Hepatocyte (in vitro differentiated cells): ENCODE measurements around the gene ZNHIT1. TPM values are rescaled to one million over a fixed set of nuclear protein-coding genes. Genes with fewer than 3 reads are reported as not detected.

ENCODE experiments used
- DNase-seq: peaks from one replicate; pipeline ENCODE4 v3.0.0-alpha.2; 2016; ENCODE audit warnings: low spot score
- H2AFZ ChIP-seq: fragments of 200-600 bp; sonication (generic); 2 replicates; pipeline ENCODE4 v1.6.0; 2016; ENCODE audit warnings: antibody characterized with exemption, mild to moderate bottlenecking
- H3K27ac ChIP-seq: fragments of 200-600 bp; sonication (generic); 2 replicates; pipeline ENCODE4 v1.5.1; 2016; ENCODE audit warnings: mild to moderate bottlenecking
- H3K27me3 ChIP-seq: fragments of 200-600 bp; sonication (generic); 2 replicates; pipeline ENCODE4 v1.6.1; 2016
- H3K36me3 ChIP-seq: fragments of 200-600 bp; sonication (generic); replicated peaks from 2 replicates; pipeline ENCODE4 v1.5.1; 2016; ENCODE audit warnings: low read depth; ENCODE audit not compliant: insufficient read depth
- H3K4me1 ChIP-seq: fragments of 200-600 bp; sonication (generic); 2 replicates; pipeline ENCODE4 v1.5.1; 2016; ENCODE audit warnings: mild to moderate bottlenecking, moderate library complexity; ENCODE audit not compliant: insufficient read depth
- H3K4me2 ChIP-seq: fragments of 200-600 bp; sonication (generic); 2 replicates; pipeline ENCODE4 v1.6.0; 2016
- H3K4me3 ChIP-seq: fragments of 200-600 bp; sonication (generic); 2 replicates; pipeline ENCODE4 v1.5.1; 2016; ENCODE audit warnings: mild to moderate bottlenecking
- H3K79me2 ChIP-seq: fragments of 200-600 bp; sonication (generic); 2 replicates; pipeline ENCODE4 v1.6.0; 2017; ENCODE audit warnings: mild to moderate bottlenecking
- H3K9me2 ChIP-seq: fragments of 200-600 bp; sonication (generic); replicated peaks from 2 replicates; pipeline ENCODE4 v1.6.0; 2017; ENCODE audit warnings: mild to moderate bottlenecking; ENCODE audit not compliant: insufficient read depth
- H3K9me3 ChIP-seq: fragments of 200-600 bp; sonication (generic); 2 replicates; pipeline ENCODE4 v1.5.1; 2016; ENCODE audit warnings: low read depth, mild to moderate bottlenecking
- H4K20me1 ChIP-seq: fragments of 200-600 bp; sonication (generic); 2 replicates; pipeline ENCODE4 v1.6.0; 2016; ENCODE audit warnings: mild to moderate bottlenecking; ENCODE audit not compliant: insufficient read depth, poor library complexity, severe bottlenecking
- EZH2 ChIP-seq: fragments of 200-600 bp; sonication (generic); IDR thresholded peaks from 2 replicates; pipeline ENCODE4 v1.6.1; 2016; ENCODE audit warnings: antibody characterized with exemption, mild to moderate bottlenecking, borderline replicate concordance
- EZH2phosphoT487 ChIP-seq: fragments of 200-600 bp; sonication (generic); IDR thresholded peaks from one replicate; pipeline ENCODE4 v1.6.1; 2018; ENCODE audit warnings: antibody characterized with exemption, mild to moderate bottlenecking, low read depth, moderate library complexity; ENCODE audit not compliant: unreplicated experiment, severe bottlenecking
- WGBS: methylation state at CpG from one replicate; pipeline ENCODE4 v1.1.6; 2016; ENCODE audit warnings: low lambda C conversion rate; ENCODE audit errors: missing lambda C conversion rate; 5-methylcytosine and 5-hydroxymethylcytosine counted together
- polyA plus RNA-seq: library from polyadenylated mRNA; unstranded; fragments of >200 nt; fragmentation: Nextera tagmentation; extraction: Ambion mirVana; gene quantifications from 2 replicates; pipeline ENCODE4 v1.2.1, GENCODE V29; 2016
- total RNA-seq: library from RNA; depleted of rRNA; stranded (reverse); fragments of >200 nt; gene quantifications from 2 replicates; pipeline ENCODE4 v1.2.3, GENCODE V29; 2014
- TF ChIP-seq, protein P1 (sequence below): fragments of 200-600 bp; sonication (generic); IDR thresholded peaks from 2 replicates; pipeline ENCODE4 v1.5.1; 2016; ENCODE audit warnings: antibody characterized with exemption, mild to moderate bottlenecking; ENCODE audit not compliant: poor library complexity

The ZNHIT1 gene
- total and polyA plus RNA-seq, 2 experiments from 2014 or later: 110 to 117 TPM

DNA sequence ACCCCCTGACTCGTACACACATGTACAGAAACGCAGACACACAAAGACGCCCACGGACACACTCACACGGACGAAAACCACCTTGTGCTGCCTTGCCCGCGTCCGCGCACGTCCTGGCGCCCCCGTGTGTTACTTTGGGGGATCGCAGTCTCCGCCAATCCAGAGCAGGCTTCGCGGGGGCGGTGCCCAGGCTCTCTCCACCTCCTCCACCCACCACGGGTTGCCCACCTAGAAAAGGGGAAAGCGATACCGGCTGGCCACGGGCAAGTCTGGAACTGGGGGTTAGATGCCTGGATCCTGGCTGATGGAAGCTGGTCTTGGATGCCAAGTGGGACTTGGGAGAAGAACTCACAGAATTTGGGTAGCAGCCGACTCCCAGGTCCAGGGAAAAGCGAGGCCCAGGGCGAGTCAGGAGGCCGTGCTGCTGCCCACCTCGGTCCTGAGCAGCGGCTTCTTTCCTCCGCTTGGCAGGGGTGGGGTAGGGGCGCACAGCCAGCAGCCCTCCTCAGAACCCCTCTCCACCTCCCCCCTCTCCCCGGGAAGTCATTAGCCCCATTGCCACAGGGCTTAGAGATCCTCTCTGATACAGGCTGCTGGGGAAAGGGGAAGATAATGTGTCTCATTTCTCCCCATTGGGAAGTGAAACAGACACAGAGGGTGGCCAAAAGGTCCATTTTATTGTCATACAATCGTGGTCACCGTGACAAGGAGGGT is 48.0 kb upstream of the ZNHIT1 start:
- TF ChIP-seq, protein P1, sequence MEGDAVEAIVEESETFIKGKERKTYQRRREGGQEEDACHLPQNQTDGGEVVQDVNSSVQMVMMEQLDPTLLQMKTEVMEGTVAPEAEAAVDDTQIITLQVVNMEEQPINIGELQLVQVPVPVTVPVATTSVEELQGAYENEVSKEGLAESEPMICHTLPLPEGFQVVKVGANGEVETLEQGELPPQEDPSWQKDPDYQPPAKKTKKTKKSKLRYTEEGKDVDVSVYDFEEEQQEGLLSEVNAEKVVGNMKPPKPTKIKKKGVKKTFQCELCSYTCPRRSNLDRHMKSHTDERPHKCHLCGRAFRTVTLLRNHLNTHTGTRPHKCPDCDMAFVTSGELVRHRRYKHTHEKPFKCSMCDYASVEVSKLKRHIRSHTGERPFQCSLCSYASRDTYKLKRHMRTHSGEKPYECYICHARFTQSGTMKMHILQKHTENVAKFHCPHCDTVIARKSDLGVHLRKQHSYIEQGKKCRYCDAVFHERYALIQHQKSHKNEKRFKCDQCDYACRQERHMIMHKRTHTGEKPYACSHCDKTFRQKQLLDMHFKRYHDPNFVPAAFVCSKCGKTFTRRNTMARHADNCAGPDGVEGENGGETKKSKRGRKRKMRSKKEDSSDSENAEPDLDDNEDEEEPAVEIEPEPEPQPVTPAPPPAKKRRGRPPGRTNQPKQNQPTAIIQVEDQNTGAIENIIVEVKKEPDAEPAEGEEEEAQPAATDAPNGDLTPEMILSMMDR: peak; percentile 80
- TF ChIP-seq EZH2 (no peak), EZH2phosphoT487 (no peak)
- Histone ChIP-seq H3K4me3 (no peak overlapping the region), H3K27ac (no peak overlapping the region), H4K20me1 (peaks cover under 1% of the 10 kb centered on the region), H2AFZ (no peak overlapping the region), H3K9me2 (no peaks in the 10 kb centered on the region), H3K4me2 (peak overlapping the region; percentile 72), H3K36me3 (no peaks in the 10 kb centered on the region), H3K4me1 (peaks cover 20% of the 10 kb centered on the region), H3K79me2 (no peaks in the 10 kb centered on the region), H3K9me3 (no peaks in the 10 kb centered on the region), H3K27me3 (peaks cover 95% of the 10 kb centered on the region)
- DNase-seq: peak; percentile 80
- 2% methylated on average over 26 of the region's 33 CpGs for WGBS

DNA sequence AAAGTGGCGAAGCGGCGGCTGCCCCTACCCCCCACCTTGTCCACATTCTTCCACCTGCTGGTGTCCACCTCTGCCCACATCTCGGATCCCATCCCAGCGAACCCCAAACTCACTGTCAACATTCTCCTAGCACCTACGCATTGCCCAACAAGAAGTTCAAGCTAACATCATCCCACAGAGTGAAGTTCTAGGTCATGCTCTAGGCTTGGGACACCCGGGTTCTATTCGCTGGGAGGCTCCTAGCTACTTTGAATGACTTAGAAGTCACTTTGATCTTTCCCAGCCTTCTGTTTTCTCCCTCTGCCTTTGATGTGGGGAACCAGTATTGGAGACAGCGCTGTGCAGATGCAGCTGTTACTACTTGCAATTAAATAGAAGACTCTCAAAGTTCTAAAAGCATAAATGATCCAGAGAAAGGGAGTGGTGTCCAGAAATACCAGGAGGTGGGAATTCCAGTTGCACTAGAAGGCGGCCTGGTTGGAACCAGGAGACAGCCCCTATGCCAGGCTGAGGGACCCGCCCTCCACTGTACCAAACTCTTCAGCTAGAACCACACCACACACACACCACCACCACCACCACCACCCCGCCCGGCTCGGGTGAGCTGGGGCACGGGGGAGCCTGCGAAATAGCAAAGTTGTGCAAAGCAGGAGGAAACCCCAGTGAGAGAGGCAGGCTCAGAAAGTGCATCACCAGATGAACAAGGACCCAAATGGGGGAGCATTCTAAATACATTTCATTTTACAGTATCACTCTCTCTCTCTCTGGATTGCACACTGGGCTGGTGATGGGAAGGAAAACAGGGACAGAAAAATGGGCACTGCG is 47.1 kb upstream of the ZNHIT1 start:
- TF ChIP-seq, protein P1: no peak
- TF ChIP-seq EZH2: peak; percentile 20
- no peak overlapping the region for H3K27ac ChIP-seq
- H3K36me3 ChIP-seq: no peaks in the 10 kb centered on the region
- no peaks in the 10 kb centered on the region for H3K79me2 ChIP-seq
- whole genome bisulfite sequencing: 11% methylated on average over 17 of the region's 17 CpGs
- peaks cover 20% of the 10 kb centered on the region for H3K4me1 ChIP-seq
- H3K9me2 ChIP-seq: no peaks in the 10 kb centered on the region
- no peak overlapping the region for H3K4me2 ChIP-seq
- peaks cover 98% of the 10 kb centered on the region for H3K27me3 ChIP-seq
- no peaks in the 10 kb centered on the region for H3K9me3 ChIP-seq
- no peak for DNase-seq
- no peaks in the 10 kb centered on the region for H4K20me1 ChIP-seq
- no peak overlapping the region for H3K4me3 ChIP-seq
- no peak overlapping the region for H2AFZ ChIP-seq

DNA sequence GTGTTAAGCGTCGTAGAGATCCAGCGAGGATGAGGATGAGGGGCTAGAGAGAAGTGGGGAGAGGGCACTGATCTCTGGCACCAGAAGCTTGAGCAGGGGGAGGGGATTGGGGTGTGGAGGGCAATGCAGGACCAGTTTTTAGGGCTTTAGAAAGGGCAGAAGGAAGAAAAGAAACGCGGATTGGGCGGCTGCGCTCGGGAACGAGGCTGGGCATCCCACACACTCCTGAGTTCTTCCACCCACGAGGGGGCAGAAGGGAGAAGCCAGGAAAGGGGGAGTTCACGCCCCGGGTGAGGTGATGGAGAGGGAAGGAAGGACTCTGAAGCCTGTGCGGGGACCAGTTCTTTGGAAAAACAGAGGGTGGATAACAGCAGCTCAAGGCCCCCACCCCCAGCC is 46.5 kb upstream of the ZNHIT1 start:
- H3K9me3 ChIP-seq: no peaks in the 10 kb centered on the region
- H3K4me1 ChIP-seq: peaks cover 20% of the 10 kb centered on the region
- no peak overlapping the region for H3K4me2 ChIP-seq
- no peaks in the 10 kb centered on the region for H3K36me3 ChIP-seq
- no peak overlapping the region for H3K4me3 ChIP-seq
- 9% methylated on average over 11 of the region's 13 CpGs for WGBS
- peaks cover 97% of the 10 kb centered on the region for H3K27me3 ChIP-seq
- no peak for DNase-seq
- TF ChIP-seq EZH2 (no peak), EZH2phosphoT487 (no peak)
- TF ChIP-seq, protein P1: no peak
- no peaks in the 10 kb centered on the region for H3K79me2 ChIP-seq
- no peak overlapping the region for H3K27ac ChIP-seq
- H2AFZ ChIP-seq: no peak overlapping the region
- H4K20me1 ChIP-seq: no peaks in the 10 kb centered on the region
- no peaks in the 10 kb centered on the region for H3K9me2 ChIP-seq
